Epidermal melanocyte (primary cell): Measurements from ENCODE around the gene PTPN14.
A peak's percentile ranks its signal among the peaks of the same experiment; 100 is the strongest.
"Not testable (repeated sequence)": the region's sequence is repeated elsewhere in the genome, so short reads cannot be mapped to it uniquely, and the experiment has no call there.

ENCODE experiments used
- DNase-seq: peaks from one replicate; pipeline ENCODE4 v3.0.0; 2011; ENCODE audit warnings: low spot score; ENCODE audit not compliant: insufficient read length

The PTPN14 gene

GRCh38 chr1:214551436-214552173, at the start of gene PTPN14:
Gene PTPN14, minus strand, starts transcription at chr1:214551602. Its CDS starts 86,799 bp downstream, at chr1:214464803.
- peak; percentile 83 for DNase-seq

GRCh38 chr1:214593158-214593557, 41.8 kb upstream of the PTPN14 start:
- no peak for DNase-seq

GRCh38 chr1:214591918-214592317, 40.5 kb upstream of the PTPN14 start:
- not testable (repeated sequence) for DNase-seq

GRCh38 chr1:214590696-214591095, 39.3 kb upstream of the PTPN14 start:
- DNase-seq: no peak

GRCh38 chr1:214588963-214589597, 37.7 kb upstream of the PTPN14 start:
- DNase-seq: no peak

GRCh38 chr1:214587165-214587564, 35.8 kb upstream of the PTPN14 start:
- no peak for DNase-seq

- DNase-seq: no peak
Measured at GRCh38 chr1:214586621-214587020, 35.2 kb upstream of the PTPN14 start.

GRCh38 chr1:214584805-214585766, 33.7 kb upstream of the PTPN14 start:
- no peak for DNase-seq

- no peak for DNase-seq
Measured at GRCh38 chr1:214583824-214584554, 32.6 kb upstream of the PTPN14 start.

GRCh38 chr1:214583113-214583512, 31.7 kb upstream of the PTPN14 start:
- DNase-seq: no peak

- DNase-seq: no peak
Measured at GRCh38 chr1:214582289-214582891, 31.0 kb upstream of the PTPN14 start.

GRCh38 chr1:214581785-214582184, 30.4 kb upstream of the PTPN14 start:
- no peak for DNase-seq

- no peak for DNase-seq
Measured at GRCh38 chr1:214579183-214579582, 27.8 kb upstream of the PTPN14 start.

- DNase-seq: not testable (repeated sequence)
Measured at GRCh38 chr1:214576120-214576519, 24.7 kb upstream of the PTPN14 start.

GRCh38 chr1:214574598-214575411, 23.4 kb upstream of the PTPN14 start:
- no peak for DNase-seq

GRCh38 chr1:214573386-214574318, 22.2 kb upstream of the PTPN14 start:
- DNase-seq: no peak

- no peak for DNase-seq
Measured at GRCh38 chr1:214571281-214571680, 19.9 kb upstream of the PTPN14 start.

GRCh38 chr1:214570442-214570841, 19.0 kb upstream of the PTPN14 start:
- no peak for DNase-seq
